Measurements from ENCODE around the gene SRCAP. TPM values are rescaled to one million over a fixed set of nuclear protein-coding genes. Genes with fewer than 3 reads are reported as not detected.

Gene SRCAP
- polyA plus RNA-seq, 1 of the 3 experiments (the other 2 are of a cell fraction): 5.6 TPM

- Histone ChIP-seq H3K27me3 (ENCODE audit: insufficient read depth) (no peaks in the 10 kb centered on the region), H3K9me3 (no peaks in the 10 kb centered on the region), H2AFZ (ENCODE audit: low read depth) (no peak overlapping the region), H3F3A (replicated peaks; ENCODE audit: insufficient read depth) (no peaks in the 10 kb centered on the region), H3K27ac (ENCODE audit: low read depth in 2 of 2, low read length in 1 of 2) (peak overlapping the region in 1 of 2 experiments; percentile 100; a peak in 2 of 4 replicates), H3K4me3 (ENCODE audit: low read depth in 2 of 2, low read length in 1 of 2) (peak overlapping the region; percentile 78), H3K36me3 (replicated peaks in 1 of 2; ENCODE audit: control insufficient read depth in 1 of 2, insufficient read depth in 2 of 2, low read length in 1 of 2) (peaks cover 30 to 46% of the 10 kb centered on the region in 2 experiments), H3K4me1 (ENCODE audit: control insufficient read depth in 1 of 2, insufficient read depth in 2 of 2, low read depth in 1 of 2, low read length in 1 of 2) (peaks cover 12 to 13% of the 10 kb centered on the region in 2 experiments), H3K4me2 (peak overlapping the region; percentile 75), H3K9me2 (no peaks in the 10 kb centered on the region), H4K20me1 (ENCODE audit: insufficient read depth) (peaks cover 12% of the 10 kb centered on the region), H3K79me2 (ENCODE audit: insufficient read depth) (peaks cover 60% of the 10 kb centered on the region), H3K9ac (peak overlapping the region; percentile 100; the same call in 1 of the 2 replicates)
- 67% methylated on average over 9 of the region's 9 CpGs for WGBS (ENCODE audit: low lambda C conversion rate)
- POLR2A ChIA-PET: interaction anchor here (0.7 kb wide), 1 partner anchor 80 kb away, joined by 3 read pairs; no protein-coding TSS in a partner anchor
- TF ChIP-seq FOSL2 (IDR thresholded peaks at IDR 0.05; ENCODE audit: borderline replicate concordance, low read depth) (0 out of 2 replicates have a peak, but pooled peaks have one; percentile 2), RAD21 (IDR thresholded peaks at IDR 0.05; ENCODE audit: low read length) (no peak)
- CTCF ChIA-PET: no interaction called here
- DNase-seq: peak; percentile 49
Measured at GRCh38 chr16:30700491-30700890, 1.5 kb downstream of the SRCAP start.

GRCh38 chr16:30700971-30701370, 2.0 kb downstream of the SRCAP start:
- peaks cover 2% of the 10 kb centered on the region for H3F3A ChIP-seq (replicated peaks; ENCODE audit: insufficient read depth)
- ChIA-PET CTCF (no interaction called here), POLR2A (interaction anchor here (0.7 kb wide), 1 partner anchor 79 kb away, joined by 3 read pairs; no protein-coding TSS in a partner anchor)
- H3K9me2 ChIP-seq: no peaks in the 10 kb centered on the region
- TF ChIP-seq RFX5 (IDR thresholded peaks at IDR 0.05; ENCODE audit: low read length): no peak
- TF ChIP-seq CHD2 (IDR thresholded peaks at IDR 0.05; ENCODE audit: low read length, partially characterized antibody): no peak
- TF ChIP-seq, protein P1, sequence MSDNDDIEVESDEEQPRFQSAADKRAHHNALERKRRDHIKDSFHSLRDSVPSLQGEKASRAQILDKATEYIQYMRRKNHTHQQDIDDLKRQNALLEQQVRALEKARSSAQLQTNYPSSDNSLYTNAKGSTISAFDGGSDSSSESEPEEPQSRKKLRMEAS (IDR thresholded peaks at IDR 0.05; ENCODE audit: low read depth): no peak
- TF ChIP-seq SIN3A (IDR thresholded peaks at IDR 0.05; ENCODE audit: borderline replicate concordance, low read depth, low read length): no peak
- TF ChIP-seq MEF2A (IDR thresholded peaks at IDR 0.05; ENCODE audit: borderline replicate concordance, low read depth): no peak
- TF ChIP-seq YY1 (IDR thresholded peaks at IDR 0.05; ENCODE audit: low read depth): no peak
- TF ChIP-seq TEAD4 (IDR thresholded peaks at IDR 0.05; ENCODE audit: borderline replicate concordance, insufficient read depth): no peak
- TF ChIP-seq TAF1 (IDR thresholded peaks at IDR 0.05; ENCODE audit: borderline replicate concordance, low read depth, low read length): no peak
- no peak for TF ChIP-seq ELF1 (IDR thresholded peaks at IDR 0.05)
- TF ChIP-seq FOXJ3 (CRISPR knock-in tag; IDR thresholded peaks at IDR 0.05): no peak
- TF ChIP-seq NFIC (IDR thresholded peaks at IDR 0.05; ENCODE audit: borderline replicate concordance): no peak
- TF ChIP-seq EP300 (IDR thresholded peaks at IDR 0.05; ENCODE audit: borderline replicate concordance in 1 of 2, low read depth in 1 of 2, low read length in 1 of 2): no peak
- no peak for TF ChIP-seq TCF12 (IDR thresholded peaks at IDR 0.05)
- TF ChIP-seq, protein P2, sequence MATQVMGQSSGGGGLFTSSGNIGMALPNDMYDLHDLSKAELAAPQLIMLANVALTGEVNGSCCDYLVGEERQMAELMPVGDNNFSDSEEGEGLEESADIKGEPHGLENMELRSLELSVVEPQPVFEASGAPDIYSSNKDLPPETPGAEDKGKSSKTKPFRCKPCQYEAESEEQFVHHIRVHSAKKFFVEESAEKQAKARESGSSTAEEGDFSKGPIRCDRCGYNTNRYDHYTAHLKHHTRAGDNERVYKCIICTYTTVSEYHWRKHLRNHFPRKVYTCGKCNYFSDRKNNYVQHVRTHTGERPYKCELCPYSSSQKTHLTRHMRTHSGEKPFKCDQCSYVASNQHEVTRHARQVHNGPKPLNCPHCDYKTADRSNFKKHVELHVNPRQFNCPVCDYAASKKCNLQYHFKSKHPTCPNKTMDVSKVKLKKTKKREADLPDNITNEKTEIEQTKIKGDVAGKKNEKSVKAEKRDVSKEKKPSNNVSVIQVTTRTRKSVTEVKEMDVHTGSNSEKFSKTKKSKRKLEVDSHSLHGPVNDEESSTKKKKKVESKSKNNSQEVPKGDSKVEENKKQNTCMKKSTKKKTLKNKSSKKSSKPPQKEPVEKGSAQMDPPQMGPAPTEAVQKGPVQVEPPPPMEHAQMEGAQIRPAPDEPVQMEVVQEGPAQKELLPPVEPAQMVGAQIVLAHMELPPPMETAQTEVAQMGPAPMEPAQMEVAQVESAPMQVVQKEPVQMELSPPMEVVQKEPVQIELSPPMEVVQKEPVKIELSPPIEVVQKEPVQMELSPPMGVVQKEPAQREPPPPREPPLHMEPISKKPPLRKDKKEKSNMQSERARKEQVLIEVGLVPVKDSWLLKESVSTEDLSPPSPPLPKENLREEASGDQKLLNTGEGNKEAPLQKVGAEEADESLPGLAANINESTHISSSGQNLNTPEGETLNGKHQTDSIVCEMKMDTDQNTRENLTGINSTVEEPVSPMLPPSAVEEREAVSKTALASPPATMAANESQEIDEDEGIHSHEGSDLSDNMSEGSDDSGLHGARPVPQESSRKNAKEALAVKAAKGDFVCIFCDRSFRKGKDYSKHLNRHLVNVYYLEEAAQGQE (IDR thresholded peaks at IDR 0.05; ENCODE audit: low read depth, low read length): no peak
- no peak for TF ChIP-seq USF2 (IDR thresholded peaks at IDR 0.05; ENCODE audit: borderline replicate concordance, low read depth, low read length)
- TF ChIP-seq POLR2AphosphoS5 (IDR thresholded peaks at IDR 0.05; ENCODE audit: low read depth, low read length): no peak
- TF ChIP-seq RAD21 (IDR thresholded peaks at IDR 0.05; ENCODE audit: low read length): no peak
- no peak for TF ChIP-seq EZH2phosphoT487 (IDR thresholded peaks at IDR 0.05; ENCODE audit: borderline replicate concordance, low read depth)
- TF ChIP-seq, protein P3, sequence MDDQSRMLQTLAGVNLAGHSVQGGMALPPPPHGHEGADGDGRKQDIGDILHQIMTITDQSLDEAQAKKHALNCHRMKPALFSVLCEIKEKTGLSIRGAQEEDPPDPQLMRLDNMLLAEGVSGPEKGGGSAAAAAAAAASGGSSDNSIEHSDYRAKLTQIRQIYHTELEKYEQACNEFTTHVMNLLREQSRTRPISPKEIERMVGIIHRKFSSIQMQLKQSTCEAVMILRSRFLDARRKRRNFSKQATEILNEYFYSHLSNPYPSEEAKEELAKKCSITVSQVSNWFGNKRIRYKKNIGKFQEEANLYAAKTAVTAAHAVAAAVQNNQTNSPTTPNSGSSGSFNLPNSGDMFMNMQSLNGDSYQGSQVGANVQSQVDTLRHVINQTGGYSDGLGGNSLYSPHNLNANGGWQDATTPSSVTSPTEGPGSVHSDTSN (IDR thresholded peaks at IDR 0.05): no peak
- TF ChIP-seq CTCF (IDR thresholded peaks at IDR 0.05): no peak
- peaks cover 33 to 49% of the 10 kb centered on the region in 2 experiments for H3K36me3 ChIP-seq (replicated peaks in 1 of 2; ENCODE audit: control insufficient read depth in 1 of 2, insufficient read depth in 2 of 2, low read length in 1 of 2)
- DNase-seq: no peak
- H4K20me1 ChIP-seq (ENCODE audit: insufficient read depth): peaks cover 12% of the 10 kb centered on the region
- H3K4me2 ChIP-seq: peak overlapping the region; percentile 75; the same call in 1 of the 2 replicates
- H3K79me2 ChIP-seq (ENCODE audit: insufficient read depth): peaks cover 65% of the 10 kb centered on the region
- H3K27me3 ChIP-seq (ENCODE audit: insufficient read depth): no peaks in the 10 kb centered on the region
- no peak overlapping the region for H3K4me3 ChIP-seq (ENCODE audit: low read depth in 2 of 2, low read length in 1 of 2)
- WGBS (ENCODE audit: low lambda C conversion rate): 93% methylated on average over 5 of the region's 5 CpGs
- H3K9me3 ChIP-seq: no peaks in the 10 kb centered on the region
- no peak overlapping the region for H3K9ac ChIP-seq
- peaks cover 12 to 13% of the 10 kb centered on the region in 2 experiments for H3K4me1 ChIP-seq (ENCODE audit: control insufficient read depth in 1 of 2, insufficient read depth in 2 of 2, low read depth in 1 of 2, low read length in 1 of 2)
- H2AFZ ChIP-seq (ENCODE audit: low read depth): no peak overlapping the region
- H3K27ac ChIP-seq (ENCODE audit: low read depth in 2 of 2, low read length in 1 of 2): peak overlapping the region in 1 of 2 experiments; percentile 100; a peak in 2 of 4 replicates
